NCI-H1048 (cell line): Measurements from ENCODE around the gene FN1.

Experiments used
- DNase-seq: peaks from one replicate; lab custom pipeline; 2025; lab: John Stamatoyannopoulos, UW

The FN1 gene

DNA sequence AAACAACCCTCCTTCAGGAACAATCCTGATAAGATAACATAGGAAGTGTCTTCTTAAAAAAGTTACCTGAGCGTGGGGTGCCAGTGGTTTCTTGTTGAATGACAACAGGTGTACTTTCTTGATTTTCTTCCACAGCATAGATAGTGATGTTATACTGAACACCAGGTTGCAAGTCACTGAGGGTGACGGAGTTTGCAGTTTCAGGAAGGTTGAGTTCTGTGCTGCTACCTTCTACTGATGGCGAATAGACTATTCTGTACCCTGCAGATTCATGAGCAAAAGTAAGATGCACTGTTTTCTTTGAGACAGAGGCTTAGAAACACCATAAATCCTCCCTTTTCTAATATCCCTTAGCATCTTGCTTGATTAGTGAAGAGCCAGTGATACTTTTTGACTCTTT, 28.8 kb downstream of the FN1 start:
- no peak for DNase-seq

DNA sequence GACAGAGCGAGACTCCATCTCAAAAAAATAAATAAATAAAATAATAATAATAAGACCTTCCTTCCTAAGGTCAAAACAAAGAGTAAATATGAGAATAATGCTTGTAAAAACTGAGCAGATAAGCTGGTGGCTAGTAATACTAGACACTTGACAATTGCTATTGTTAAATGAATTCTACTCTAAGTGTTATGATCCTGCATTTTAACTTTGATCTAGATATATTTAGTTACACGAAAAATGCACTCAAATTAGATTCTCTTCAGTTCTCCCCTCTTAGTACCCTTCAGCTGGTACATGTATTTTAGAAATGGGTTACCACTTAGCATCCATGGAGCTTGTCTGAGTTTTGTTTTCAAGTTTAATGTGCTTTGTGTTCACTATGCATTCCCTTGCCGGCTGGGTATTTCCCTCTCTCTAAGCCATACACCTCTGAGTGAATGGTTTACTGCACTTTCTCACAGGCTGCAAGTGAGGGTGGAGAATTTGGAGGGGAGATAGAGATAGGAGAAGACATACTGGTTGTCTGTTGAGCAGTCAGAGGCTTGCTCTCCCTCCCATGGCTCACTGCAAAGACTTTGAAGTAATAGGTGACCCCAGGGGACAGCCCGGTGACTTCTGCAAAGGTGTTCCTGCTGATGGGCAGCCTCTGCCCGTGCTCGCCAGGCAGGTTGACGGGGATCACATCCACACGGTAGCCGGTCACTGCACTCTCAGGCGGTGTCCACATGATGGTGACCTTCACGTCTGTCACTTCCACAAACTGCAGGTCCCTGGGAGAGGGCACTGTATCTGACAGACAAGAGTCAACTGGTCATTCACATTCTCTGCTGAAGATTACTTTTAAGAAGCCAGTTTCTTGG, 29.9 kb downstream of the FN1 start:
- DNase-seq = no peak

DNA sequence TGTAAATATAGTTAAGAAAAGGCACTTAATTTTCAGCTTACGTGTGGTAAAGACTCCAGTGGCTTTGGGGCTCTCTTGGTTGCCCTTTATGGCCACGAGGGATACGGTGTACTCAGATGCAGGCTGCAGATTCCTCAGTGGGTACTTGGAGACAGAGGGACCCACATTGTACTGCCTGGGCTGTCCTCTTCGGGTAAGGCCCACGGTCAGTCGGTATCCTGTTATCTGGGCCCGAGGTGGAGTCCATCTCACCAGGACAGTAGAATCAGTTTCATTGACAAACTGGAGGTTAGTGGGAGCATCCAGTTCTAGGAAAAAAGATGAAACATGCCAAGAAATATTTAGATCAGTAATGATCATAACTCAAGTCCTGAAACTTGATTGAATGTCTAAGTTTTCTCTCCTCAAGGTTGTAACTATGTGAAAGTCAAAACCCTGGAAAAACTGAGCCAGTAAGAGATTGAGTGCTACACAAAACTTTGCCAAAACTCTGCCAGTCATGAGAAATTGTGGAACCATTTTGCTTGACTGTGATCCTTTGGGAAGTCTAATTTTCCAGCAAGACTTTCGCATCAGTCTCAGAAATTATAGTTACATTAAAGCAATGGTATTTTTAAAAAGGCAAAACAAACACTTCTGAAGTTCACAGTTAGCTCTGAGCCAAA, 31.4 kb downstream of the FN1 start:
- no peak for DNase-seq

DNA sequence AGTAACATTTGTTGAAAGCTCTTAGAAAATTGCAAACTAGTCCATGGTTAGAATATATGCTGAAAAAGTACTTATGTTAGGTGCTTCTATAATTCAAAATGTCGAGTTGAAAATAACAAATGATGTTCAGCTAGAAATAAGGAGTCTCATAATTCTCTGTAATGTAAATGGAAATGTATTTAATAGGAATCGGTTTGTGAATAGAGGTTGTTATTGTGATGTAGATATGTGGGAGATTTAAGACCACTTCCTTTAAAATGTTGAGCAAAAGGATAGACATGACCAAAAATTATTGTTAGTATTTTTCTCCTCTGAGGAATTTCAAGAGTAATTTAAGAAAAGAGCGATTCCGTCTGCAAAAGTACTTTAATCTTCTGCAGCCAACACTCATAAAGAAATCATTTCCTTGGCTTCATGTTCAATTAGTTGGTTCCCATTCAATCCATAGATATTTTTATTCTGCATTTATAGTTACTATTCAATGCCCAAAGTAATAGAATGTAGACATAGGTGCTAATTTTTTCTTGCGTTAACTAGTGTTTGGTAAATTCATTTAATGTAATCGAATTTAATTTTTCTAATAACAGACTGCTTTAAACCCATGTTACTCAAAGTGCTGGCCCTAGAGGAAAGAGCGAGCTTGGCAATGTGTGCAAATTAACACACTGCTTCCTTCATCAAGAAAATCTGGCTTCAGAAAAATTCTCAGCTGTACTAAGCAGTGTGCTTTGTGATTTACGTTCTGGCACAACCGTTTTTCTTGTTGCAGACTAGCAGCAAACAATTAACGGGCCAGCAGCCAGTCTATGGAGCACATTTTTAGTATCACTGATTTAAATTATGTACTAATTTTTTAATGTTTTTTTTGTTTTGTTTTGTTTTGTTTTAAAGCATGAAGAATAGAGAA, 32.2 kb downstream of the FN1 start:
- no peak for DNase-seq

DNA sequence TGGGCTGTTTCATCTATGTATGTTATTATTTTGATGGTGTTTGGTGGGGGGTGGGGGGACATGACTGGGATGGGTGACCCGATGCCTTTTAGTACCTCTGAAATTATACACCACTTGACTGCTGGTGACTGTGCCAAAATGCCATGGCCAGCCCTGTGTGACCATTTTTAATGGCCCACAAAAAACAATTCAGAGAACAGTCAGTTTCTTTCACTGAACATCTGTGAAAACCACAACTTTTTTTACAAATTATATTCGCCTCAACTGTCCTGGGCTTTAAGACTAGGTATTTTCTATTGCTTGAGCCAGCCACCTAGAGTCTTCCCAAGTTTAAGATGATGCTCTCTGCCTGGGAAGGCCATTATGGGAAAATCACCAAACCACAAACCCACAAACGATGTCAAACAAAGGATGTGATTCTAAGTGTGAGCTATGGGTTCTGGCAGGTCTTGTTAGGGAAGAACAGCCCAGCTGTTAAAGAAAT, 33.9 kb downstream of the FN1 start:
- DNase-seq = no peak

DNA sequence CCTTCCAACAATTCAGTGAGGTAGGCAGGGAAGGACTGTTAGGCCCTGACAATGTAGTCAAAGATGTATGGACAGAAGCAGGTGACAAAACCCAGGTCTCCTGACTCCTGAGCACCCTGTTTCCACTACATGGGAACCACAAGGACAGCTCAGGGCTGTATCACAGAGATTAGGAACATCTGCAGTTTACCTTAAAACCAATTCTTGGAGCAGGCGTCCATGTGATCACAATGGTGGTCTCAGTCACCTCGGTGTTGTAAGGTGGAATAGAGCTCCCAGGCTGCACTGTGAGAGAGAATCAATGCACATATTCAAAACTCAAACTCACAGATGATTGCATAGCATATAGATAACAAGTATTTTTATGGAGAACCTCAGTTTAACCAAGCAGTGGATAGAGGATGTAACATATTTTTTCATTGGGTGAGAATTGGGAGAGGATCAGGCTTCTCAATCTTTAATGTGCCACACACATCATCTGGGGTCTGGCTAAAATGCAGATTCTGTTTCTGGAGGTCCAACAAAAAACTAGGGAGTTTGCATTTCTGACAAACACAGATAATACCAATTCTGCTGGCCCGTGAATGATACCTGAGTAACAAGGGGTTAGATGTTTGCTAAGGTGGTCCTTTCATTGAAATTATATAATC, 36.7 kb downstream of the FN1 start:
- DNase-seq = no peak

DNA sequence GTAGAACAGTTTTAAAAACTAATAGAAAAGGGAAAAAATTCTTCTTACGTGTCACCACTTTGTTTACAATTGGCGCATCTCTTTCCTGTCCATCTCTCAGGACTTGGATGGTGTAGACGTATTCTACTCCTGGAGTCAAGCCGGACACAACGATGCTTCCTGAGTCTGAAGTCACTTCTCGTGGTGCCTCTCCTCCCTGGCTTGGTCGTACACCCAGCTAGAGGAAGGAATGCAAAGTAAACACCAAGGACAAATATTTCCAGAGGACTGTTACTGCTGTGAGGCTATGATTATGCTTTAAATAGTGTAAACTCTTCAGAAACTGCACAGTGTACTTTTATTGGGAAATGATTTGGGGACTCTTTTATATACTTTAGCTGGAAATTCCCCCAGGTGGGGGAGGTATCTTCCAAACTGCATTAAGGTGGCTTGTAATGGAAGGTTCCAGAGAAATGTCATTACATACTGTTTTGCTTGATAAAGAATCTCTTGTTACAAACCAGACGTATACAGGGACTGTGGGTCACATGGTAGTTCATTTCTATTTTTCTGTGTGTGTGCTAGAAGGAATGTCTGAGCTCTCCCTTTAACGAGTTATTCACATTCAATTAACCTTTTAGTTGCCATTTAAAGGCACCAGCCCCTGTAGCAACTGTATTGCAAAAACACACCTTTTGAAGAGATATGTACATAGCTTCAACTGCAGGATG, 38.1 kb downstream of the FN1 start:
- DNase-seq = no peak

DNA sequence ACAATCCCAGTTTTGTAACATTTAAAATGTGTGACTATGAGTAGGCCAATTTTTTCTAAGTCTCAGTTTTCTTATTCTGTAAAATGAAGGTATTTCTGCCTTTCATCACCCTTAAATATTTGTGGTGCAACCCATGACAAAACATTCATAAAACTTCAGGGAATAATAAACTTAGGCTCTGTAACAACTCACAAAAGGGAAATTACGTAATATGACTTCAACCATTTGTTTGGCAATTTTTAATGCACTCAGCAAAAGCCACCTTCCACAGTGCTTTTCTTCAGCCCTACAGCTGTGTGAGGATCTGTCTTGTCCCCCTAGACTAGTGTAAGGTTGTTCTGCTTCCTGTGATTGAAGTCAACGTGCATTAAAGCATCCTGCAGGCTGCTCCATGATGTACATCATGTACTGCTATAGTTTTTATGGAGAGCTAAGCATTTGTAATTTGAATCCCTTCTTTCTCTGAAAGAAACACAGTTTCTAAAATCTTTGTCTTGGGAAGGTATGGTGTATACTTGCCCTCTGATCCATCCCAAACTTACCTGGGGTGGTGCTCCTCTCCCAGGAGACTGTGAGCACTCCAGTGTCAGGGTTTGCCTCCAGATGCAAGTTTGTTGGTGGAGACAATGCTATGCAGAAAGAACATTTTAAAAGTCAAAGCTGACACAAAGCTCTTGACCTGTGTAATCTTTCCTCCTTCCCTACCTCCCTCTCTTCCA, 39.1 kb downstream of the FN1 start:
- DNase-seq = no peak

DNA sequence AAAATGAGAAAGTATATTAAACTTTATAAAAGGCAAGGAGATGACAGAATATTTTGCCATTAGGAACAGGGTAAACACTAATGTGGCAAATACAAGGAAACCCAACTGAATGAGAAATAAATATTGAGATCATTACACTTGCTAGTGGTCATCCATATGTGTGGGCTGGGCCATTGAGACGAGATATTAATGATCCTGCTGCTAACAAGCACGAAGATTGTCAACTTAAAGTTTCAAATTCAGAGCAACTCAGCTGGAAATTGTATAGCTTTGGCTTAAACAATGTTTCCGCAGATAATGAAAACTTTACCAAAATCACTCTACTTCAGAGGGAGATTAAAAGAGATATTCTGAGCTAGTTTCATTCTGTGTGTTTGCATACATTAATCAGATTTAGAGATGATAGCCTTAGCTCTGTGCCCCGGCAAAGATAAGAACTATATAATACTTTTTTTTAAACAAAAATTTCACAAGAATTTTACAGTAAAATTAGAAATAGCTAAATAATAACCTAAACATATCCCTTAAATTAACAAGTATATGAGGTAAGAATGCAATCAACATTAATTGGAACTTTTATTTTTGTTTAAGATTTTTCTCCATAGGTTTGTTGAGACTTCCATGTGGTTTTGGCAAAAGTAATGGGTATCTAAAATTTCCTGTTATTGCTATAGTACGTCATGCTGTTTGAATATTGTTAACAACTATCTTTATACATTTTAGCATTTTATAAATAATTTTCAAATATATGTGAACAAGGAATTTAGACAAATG, 40.0 kb downstream of the FN1 start:
- DNase-seq = no peak

DNA sequence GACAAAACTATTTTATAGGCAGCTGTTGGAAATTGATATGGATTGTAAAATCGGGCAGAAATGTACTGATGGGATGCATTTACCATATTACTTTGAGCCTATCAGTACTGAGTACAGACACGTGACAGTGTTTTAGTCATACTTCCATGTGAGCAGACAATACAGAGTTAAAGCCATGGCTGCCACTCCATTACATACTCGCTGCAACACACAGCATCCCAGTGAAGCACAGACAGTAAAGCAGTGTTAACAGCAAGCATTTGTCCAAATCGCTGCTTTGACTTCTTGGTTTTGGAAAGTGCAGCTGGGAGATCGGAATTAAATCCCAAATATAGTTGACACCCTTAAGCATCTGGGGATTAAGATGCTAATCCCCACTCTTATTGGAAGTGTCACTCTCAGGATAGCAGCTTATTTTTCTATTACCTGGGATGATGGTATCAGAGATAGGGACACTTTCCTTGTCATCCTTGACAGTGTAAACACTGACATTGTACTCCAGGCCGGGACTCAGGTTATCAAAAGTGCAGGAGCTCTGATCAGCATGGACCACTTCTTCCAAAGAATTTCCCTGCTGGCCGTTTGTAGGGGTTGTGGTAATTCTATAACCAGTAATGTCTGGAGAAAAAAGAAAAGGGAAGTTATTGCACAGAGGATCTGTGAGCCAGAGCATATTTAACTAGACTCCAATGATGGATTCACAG, 41.6 kb downstream of the FN1 start:
- no peak for DNase-seq

DNA sequence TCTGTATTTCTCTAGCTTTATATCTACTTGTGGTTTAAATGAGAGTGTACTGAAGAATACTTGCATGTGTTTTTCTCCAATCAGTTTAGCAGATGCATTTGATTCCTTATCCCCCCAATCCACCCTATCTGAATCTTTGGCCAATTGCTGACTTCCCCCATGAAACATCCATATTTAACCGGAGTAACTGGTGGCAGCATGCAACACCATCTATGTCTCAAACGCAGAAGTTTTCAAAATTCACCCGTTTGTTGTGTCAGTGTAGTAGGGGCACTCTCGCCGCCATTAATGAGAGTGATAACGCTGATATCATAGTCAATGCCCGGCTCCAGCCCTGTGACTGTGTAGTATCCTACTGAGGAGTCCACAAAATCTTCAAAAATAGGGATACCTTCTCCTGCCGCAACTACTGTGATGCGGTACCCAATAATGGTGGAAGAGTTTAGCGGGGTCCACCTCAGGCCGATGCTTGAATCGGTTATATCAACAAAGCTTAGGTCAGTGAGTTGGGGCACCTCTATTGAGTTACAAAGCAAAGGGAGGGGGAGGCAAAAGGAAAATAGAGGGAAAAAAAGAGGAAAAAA, 43.1 kb downstream of the FN1 start:
- no peak for DNase-seq

DNA sequence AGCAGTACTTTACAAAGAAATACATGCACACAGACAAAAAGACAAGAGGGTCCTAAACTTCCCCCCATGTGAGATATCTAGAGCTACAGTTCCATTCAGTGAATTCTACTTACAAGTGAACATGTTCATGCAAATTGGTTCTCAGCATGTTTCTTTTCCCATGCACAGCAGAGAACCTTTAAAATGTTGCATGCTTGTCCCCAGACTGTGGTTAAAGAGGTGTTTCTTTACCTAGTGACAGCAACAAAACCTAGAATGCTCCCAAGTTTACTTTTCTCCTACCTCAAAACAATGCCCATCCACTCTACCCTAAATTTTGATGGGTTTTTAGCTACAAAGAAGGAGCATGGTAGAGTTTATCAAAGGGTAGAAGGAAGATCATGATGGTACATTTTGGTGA, 43.7 kb downstream of the FN1 start:
- no peak for DNase-seq

DNA sequence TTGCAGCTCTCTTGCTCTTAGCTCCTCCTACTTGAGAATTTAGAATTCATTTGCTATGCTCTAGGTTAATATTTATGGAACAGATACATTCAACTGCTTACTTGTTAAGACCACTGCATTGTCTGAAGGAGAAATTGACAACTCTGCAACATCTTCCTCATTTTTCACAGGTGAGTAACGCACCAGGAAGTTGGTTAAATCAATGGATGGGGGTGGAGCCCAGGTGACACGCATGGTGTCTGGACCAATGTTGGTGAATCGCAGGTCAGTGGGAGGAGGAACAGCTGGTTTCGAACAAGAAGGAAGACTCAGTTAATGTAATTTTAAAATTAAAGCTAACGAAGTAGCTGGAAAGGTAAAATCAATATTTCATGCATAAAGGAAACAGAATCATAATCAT, 44.3 kb downstream of the FN1 start:
- no peak for DNase-seq

DNA sequence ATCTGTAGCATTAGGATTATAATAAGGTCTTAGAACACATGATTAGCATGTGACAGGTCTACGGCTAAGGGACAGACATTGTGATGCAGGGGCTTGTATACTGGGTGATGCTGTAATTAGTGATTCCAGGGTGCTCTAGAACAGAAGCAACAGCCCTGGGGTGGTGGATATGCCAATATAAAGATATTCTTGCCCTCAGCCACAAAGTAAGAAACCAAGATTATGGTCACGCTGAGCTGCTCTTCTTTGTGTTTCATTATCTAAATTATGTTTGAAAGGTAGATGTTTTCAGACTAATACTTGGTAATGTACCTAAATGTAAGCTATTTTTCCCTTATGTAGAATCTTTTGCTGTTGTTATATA, 45.3 kb downstream of the FN1 start:
- DNase-seq = no peak

DNA sequence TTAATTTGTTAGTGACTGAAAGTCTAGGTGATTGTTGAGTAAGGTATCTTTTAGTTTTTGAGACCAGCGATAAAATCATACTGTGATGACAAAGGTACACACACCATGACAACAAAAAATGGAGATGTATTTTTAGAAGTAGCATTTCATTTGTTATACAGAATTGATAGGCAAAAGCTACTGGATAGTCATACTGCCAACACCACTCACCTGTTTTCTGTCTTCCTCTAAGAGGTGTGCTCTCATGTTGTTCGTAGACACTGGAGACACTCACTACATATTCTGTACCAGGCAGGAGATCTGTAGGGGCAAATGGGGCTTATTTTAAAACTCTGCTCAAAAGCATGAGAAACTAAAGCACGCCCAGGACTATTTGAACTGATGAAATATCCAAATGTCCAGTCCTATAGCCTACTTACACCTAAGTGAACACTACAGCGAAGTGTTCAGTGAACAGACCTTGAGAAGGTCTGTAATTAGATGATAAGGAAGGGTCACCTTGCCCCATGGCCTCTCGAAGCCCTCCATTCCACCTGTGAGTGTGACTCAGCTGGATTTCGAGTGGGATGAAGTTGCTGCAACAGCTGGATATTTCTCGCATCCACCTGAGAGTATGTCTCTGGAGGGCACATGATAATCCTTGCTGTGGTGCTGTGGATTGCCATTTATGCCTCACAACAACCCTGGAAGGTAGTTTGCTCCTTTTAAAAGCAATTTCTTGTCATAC, 47.7 kb downstream of the FN1 start:
- no peak for DNase-seq

DNA sequence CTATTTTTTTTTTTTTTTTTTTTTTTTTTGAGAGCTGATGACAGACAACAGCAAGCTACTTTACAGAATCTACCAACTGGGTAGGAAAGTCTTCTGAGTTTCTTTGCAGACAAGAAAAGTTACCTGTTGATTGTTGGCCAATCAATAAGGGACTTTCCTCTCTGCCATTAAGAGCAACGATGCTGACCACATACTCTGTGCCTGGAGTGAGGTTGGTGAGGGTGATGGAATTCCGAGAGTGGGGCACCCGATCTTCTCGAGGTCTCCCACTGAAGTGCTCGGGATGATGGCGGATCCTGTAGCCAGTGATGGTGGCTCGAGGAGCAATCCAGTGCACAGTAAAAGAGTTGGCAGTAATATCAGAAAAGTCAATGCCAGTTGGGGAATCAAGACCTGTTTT, 49.3 kb downstream of the FN1 start:
- DNase-seq = no peak

DNA sequence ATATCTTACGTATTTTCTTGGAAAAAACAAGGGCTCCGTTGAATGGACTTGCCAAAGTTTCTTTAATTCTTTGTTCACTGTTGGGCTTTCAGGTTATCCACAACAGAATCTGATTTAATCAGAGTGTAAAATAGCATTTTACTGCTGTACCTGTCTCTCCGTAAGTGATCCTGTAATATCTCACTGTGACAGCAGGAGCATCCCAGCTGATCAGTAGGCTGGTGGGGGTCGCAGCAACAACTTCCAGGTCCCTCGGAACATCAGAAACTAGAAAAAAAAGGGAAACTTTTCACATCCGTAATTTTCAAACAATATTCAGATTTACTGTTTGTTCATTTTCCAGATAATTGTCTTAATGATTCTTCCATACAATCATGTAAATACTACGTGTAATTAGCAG, 51.2 kb downstream of the FN1 start:
- DNase-seq = no peak

DNA sequence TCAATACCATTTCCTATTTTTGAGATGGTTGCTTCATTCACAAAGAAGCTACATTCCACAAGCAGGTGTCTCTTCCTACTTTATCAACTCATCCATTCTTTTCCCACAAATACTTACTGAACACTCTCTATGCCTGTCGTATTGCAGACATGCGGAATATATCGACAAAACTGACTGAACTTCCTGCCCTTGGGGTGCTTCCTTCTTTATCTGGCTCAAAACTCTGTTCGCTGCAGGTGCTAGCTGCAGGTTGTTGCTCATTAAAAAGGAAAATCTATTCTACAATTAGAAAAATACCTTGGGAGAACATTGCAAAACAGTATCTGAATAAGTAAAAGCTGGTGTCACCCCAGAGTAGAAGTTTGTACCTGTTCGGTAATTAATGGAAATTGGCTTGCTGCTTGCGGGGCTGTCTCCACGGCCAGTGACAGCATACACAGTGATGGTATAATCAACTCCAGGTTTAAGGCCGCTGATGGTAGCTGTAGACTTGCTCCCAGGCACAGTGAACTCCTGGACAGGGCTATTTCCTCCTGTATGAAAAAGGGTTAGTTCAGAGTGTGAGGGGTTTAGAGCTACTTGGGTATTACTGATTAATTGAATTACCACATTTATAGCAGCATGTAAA, 52.1 kb downstream of the FN1 start:
- DNase-seq = no peak
